Caco-2 (cell line): ENCODE measurements around the gene HDHD3. TPM values are rescaled to one million over a fixed set of nuclear protein-coding genes. Genes with fewer than 3 reads are reported as not detected.

Source experiments
- BruUV-seq: library from RNA; stranded (reverse); fragments of 400-500 nt; replicated peaks from 2 replicates; lab custom pipeline; 2021; lab: Mats Ljungman, UMichigan
- CTCF ChIA-PET: fragments of 300-600 bp; sonication (Branson Sonifier 250); formaldehyde crosslinking; loops from one replicate; lab custom pipeline; 2022; ENCODE audit warnings: antibody characterized with exemption; lab: Charles Lee
- POLR2A ChIA-PET: fragments of 300-600 bp; sonication (Branson Sonifier 250); formaldehyde crosslinking; loops from one replicate; lab custom pipeline; 2022; ENCODE audit warnings: antibody characterized with exemption; lab: Charles Lee
- DNase-seq, 2 experiments: peaks; one replicate each; pipeline versions ENCODE4 v3.0.0 to v3.0.0-alpha.2; 2020 to 2022
- H3K27me3 ChIP-seq: replicated peaks from 2 replicates; pipeline ENCODE4 v1.6.0; 2011; ENCODE audit warnings: low read length; ENCODE audit not compliant: control insufficient read depth, insufficient read depth
- H3K36me3 ChIP-seq: 2 replicates; pipeline ENCODE4 v1.5.1; 2011; ENCODE audit warnings: low read length; ENCODE audit not compliant: control insufficient read depth, insufficient read depth
- H3K4me1 ChIP-seq: fragments of 250-450 bp; sonication (Bioruptor Pico); 2 replicates; pipeline ENCODE4 v1.5.1; 2020; ENCODE audit warnings: mild to moderate bottlenecking
- H3K4me3 ChIP-seq: 2 replicates; pipeline ENCODE4 v1.5.1; 2011; ENCODE audit warnings: low read depth, mild to moderate bottlenecking, control low read depth, low read length
- H3K9me3 ChIP-seq: fragments of 250-450 bp; sonication (Bioruptor Pico); 2 replicates; pipeline ENCODE4 v1.5.1; 2020; ENCODE audit warnings: mild to moderate bottlenecking, moderate library complexity
- H3K27ac Mint-ChIP-seq: one replicate; pipeline ENCODE4 v1.8.0; 2022; ENCODE audit warnings: mixed read lengths; ENCODE audit not compliant: unreplicated experiment
- H3K27me3 Mint-ChIP-seq: one replicate; pipeline ENCODE4 v1.8.0; 2022; ENCODE audit warnings: mixed read lengths; ENCODE audit not compliant: insufficient read depth, unreplicated experiment
- H3K36me3 Mint-ChIP-seq: one replicate; pipeline ENCODE4 v1.8.0; 2022; ENCODE audit warnings: mild to moderate bottlenecking, mixed read lengths; ENCODE audit not compliant: insufficient read depth, unreplicated experiment
- H3K4me1 Mint-ChIP-seq: one replicate; pipeline ENCODE4 v1.8.0; 2022; ENCODE audit warnings: low read depth, mixed read lengths; ENCODE audit not compliant: unreplicated experiment
- H3K4me3 Mint-ChIP-seq: one replicate; pipeline ENCODE4 v1.8.0; 2022; ENCODE audit warnings: mild to moderate bottlenecking, moderate library complexity, mixed read lengths; ENCODE audit not compliant: unreplicated experiment
- H3K9me3 Mint-ChIP-seq: one replicate; pipeline ENCODE4 v1.8.0; 2022; ENCODE audit warnings: mixed read lengths; ENCODE audit not compliant: unreplicated experiment
- CTCF ChIP-seq, 2 experiments: fragments of 200-600 bp in 1 of 2; IDR thresholded peaks; 1 replicate in 1 of 2; 2 replicates in 1 of 2; pipeline versions ENCODE4 v1.5.1 to v1.8.0; 2011 to 2022; ENCODE audit warnings: antibody characterized with exemption in 1 of 2, control low read depth in 1 of 2, inconsistent platforms in 1 of 2, low read depth in 1 of 2, low read length in 1 of 2, mild to moderate bottlenecking in 1 of 2, moderate library complexity in 1 of 2; ENCODE audit not compliant: insufficient read depth in 1 of 2, severe bottlenecking in 1 of 2, unreplicated experiment in 1 of 2
- intact Hi-C: fragments of 100-400 bp; cut with micrococcal nuclease; formaldehyde crosslinking; loops from one replicate; pipeline ENCODE4 v1.10.0; 2022; ENCODE audit not compliant: unreplicated experiment
- total RNA-seq: library from RNA; stranded (reverse); gene quantifications from 2 replicates; pipeline ENCODE4 v1.2.3, GENCODE V29; 2022

Gene HDHD3
- total RNA-seq, 1 experiment from 2014 or later, result 64.9 TPM

GRCh38 chr9:113410207-113410864 is 33.5 kb upstream of the HDHD3 start, which contains the start of the genes C9orf43 and POLE3:
Gene C9orf43, plus strand, starts transcription at chr9:113410747. Its CDS starts 2,747 bp downstream, at chr9:113413494.
Gene POLE3, minus strand, starts transcription at chr9:113410675. Its CDS starts 382 bp downstream, at chr9:113410293.
- Mint-ChIP-seq H3K4me1 (peaks cover 20% of the 10 kb centered on the region), H3K36me3 (peaks cover 49% of the 10 kb centered on the region), H3K9me3 (no peaks in the 10 kb centered on the region), H3K27ac (peak within 1 kb of the TSS; percentile 98), H3K4me3 (peak within 1 kb of the TSS; percentile 88), H3K27me3 (no peaks in the 10 kb centered on the region)
- intact Hi-C loops, result loop anchor here (1.0 to 5.0 kb wide), 7 partner anchors 9 to 248 kb away; partner anchors contain the start of genes ALAD, BSPRY, CDC26 and FKBP15
- peak; percentile 95 for DNase-seq
- no peak for TF ChIP-seq CTCF (IDR thresholded peaks at IDR 0.05; ENCODE audit: insufficient read depth in 1 of 2, low read depth in 1 of 2, low read length in 1 of 2, severe bottlenecking in 1 of 2, unreplicated experiment in 1 of 2)
- H3K4me3 ChIP-seq, result peak within 1 kb of the TSS; percentile 89
- H3K4me1 ChIP-seq, result peaks cover 3% of the 10 kb centered on the region; the same call in 1 of the 2 replicates
- ChIA-PET POLR2A (interaction anchor here (0.9 to 1.3 kb wide), 11 partner anchors 10 to 183 kb away, joined by 3 to 15 read pairs (median 4); partner anchors contain the start of genes ALAD, BSPRY, CDC26 and HDHD3), CTCF (interaction anchor here (0.6 to 2.0 kb wide), 10 partner anchors 9 to 271 kb away, joined by 3 to 16 read pairs (median 4); partner anchors contain the start of genes ALAD, CDC26 and PRPF4)
- H3K9me3 ChIP-seq, result no peaks in the 10 kb centered on the region
- no peaks in the 10 kb centered on the region for H3K27me3 ChIP-seq
- H3K36me3 ChIP-seq, result 0 out of 2 replicates have a peak, but pooled peaks cover 2% of the 10 kb centered on the region
- BruUV-seq, result no TSS peak

GRCh38 chr9:113409883-113410206 is 33.1 kb upstream of the HDHD3 start:
- H3K4me1 Mint-ChIP-seq, result peaks cover 20% of the 10 kb centered on the region
- DNase-seq, result no peak
- Histone ChIP-seq H3K4me3 (peak overlapping the region; percentile 89), H3K9me3 (no peaks in the 10 kb centered on the region), H3K27me3 (no peaks in the 10 kb centered on the region), H3K4me1 (peaks cover 3% of the 10 kb centered on the region; the same call in 1 of the 2 replicates), H3K36me3 (0 out of 2 replicates have a peak, but pooled peaks cover 2% of the 10 kb centered on the region)
- BruUV-seq, result no TSS peak
- intact Hi-C loops, result loop anchor here (1.0 to 5.0 kb wide), 7 partner anchors 9 to 248 kb away; partner anchors contain the start of genes ALAD, BSPRY, CDC26 and FKBP15
- no peak for TF ChIP-seq CTCF (IDR thresholded peaks at IDR 0.05; ENCODE audit: insufficient read depth in 1 of 2, low read depth in 1 of 2, low read length in 1 of 2, severe bottlenecking in 1 of 2, unreplicated experiment in 1 of 2)
- no peaks in the 10 kb centered on the region for H3K27me3 Mint-ChIP-seq
- CTCF ChIA-PET, result interaction anchor here (0.6 to 2.0 kb wide), 9 partner anchors 9 to 272 kb away, joined by 3 to 16 read pairs (median 5); partner anchors contain the start of genes ALAD, CDC26 and PRPF4
- peak overlapping the region; percentile 88 for H3K4me3 Mint-ChIP-seq
- peaks cover 52% of the 10 kb centered on the region for H3K36me3 Mint-ChIP-seq
- POLR2A ChIA-PET, result interaction anchor here (0.9 to 1.3 kb wide), 11 partner anchors 9 to 182 kb away, joined by 3 to 15 read pairs (median 4); partner anchors contain the start of genes ALAD, BSPRY, CDC26 and HDHD3
- no peaks in the 10 kb centered on the region for H3K9me3 Mint-ChIP-seq
- peak overlapping the region; percentile 98 for H3K27ac Mint-ChIP-seq

GRCh38 chr9:113409481-113409880 is 32.7 kb upstream of the HDHD3 start:
- no peaks in the 10 kb centered on the region for H3K9me3 ChIP-seq
- peaks cover 20% of the 10 kb centered on the region for H3K4me1 Mint-ChIP-seq
- ChIA-PET CTCF (interaction anchor here (1.0 to 2.0 kb wide), 6 partner anchors 8 to 248 kb away, joined by 3 to 16 read pairs (median 6); partner anchors contain the start of genes ALAD, CDC26 and PRPF4), POLR2A (interaction anchor here (1.0 to 1.3 kb wide), 9 partner anchors 9 to 135 kb away, joined by 3 to 15 read pairs (median 4); partner anchors contain the start of genes ALAD, BSPRY, CDC26 and HDHD3)
- H3K27me3 ChIP-seq, result no peaks in the 10 kb centered on the region
- no peak for DNase-seq
- intact Hi-C loops, result no loop called here
- peak overlapping the region; percentile 98 for H3K27ac Mint-ChIP-seq
- peak overlapping the region; percentile 88 for H3K4me3 Mint-ChIP-seq
- TF ChIP-seq CTCF (IDR thresholded peaks at IDR 0.05; ENCODE audit: insufficient read depth in 1 of 2, low read depth in 1 of 2, low read length in 1 of 2, severe bottlenecking in 1 of 2, unreplicated experiment in 1 of 2), result no peak
- H3K36me3 Mint-ChIP-seq, result peaks cover 56% of the 10 kb centered on the region
- peaks cover 3% of the 10 kb centered on the region; the same call in 1 of the 2 replicates for H3K4me1 ChIP-seq
- H3K4me3 ChIP-seq, result peak overlapping the region; percentile 89
- no peaks in the 10 kb centered on the region for H3K27me3 Mint-ChIP-seq
- H3K9me3 Mint-ChIP-seq, result no peaks in the 10 kb centered on the region
- H3K36me3 ChIP-seq, result 0 out of 2 replicates have a peak, but pooled peaks cover 2% of the 10 kb centered on the region
- BruUV-seq, result no TSS peak
